Thyroid gland (tissue), 4 donors: ENCODE results near the gene GRIN3B.

Source experiments
- POLR2A ChIP-seq, 2 donors: fragments of 450-650 bp; IDR thresholded peaks; one replicate each; pipeline ENCODE4 v1.6.1; 2017; ENCODE audit warnings: antibody characterized with exemption in 2 of 2, mild to moderate bottlenecking in 2 of 2, moderate library complexity in 1 of 2
- TF ChIP-seq, protein P1 (sequence below), 6 experiments: fragments of 200-600 bp in 3 of 6; fragments of 450-650 bp in 3 of 6; sonication (generic) in 3 of 6; IDR thresholded peaks; one replicate each; pipeline ENCODE4 v1.5.1; 2016 to 2019; ENCODE audit warnings: antibody characterized with exemption in 6 of 6, mild to moderate bottlenecking in 2 of 6, inconsistent platforms in 1 of 6, moderate library complexity in 1 of 6

DNA sequence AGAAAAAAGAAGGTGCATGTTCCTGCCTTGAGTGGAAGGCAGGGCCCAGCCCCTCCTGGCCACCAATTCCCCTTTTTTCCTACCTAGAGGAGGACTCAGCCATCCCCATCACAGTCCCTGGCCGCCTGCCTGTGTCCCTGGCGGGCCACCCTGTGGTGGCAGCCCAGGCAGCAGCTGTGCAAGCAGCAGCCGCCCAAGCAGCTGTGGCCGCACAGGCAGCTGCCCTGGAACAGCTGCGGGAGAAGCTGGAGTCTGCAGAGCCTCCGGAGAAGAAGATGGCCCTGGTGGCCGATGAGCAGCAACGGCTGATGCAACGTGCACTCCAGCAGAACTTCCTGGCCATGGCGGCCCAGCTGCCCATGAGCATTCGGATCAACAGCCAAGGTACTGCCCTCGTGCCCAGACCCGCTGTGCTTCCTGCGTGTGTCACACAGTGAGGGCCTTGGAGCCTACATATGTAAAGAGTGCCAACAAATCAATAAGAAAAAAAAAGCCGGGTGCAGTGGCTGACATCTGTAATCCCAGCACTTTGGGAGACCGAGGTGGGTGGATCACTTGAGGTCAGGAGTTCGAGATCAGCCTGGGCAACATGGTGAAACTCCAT, 33.6 kb upstream of the GRIN3B start:
- TF ChIP-seq, protein P1, sequence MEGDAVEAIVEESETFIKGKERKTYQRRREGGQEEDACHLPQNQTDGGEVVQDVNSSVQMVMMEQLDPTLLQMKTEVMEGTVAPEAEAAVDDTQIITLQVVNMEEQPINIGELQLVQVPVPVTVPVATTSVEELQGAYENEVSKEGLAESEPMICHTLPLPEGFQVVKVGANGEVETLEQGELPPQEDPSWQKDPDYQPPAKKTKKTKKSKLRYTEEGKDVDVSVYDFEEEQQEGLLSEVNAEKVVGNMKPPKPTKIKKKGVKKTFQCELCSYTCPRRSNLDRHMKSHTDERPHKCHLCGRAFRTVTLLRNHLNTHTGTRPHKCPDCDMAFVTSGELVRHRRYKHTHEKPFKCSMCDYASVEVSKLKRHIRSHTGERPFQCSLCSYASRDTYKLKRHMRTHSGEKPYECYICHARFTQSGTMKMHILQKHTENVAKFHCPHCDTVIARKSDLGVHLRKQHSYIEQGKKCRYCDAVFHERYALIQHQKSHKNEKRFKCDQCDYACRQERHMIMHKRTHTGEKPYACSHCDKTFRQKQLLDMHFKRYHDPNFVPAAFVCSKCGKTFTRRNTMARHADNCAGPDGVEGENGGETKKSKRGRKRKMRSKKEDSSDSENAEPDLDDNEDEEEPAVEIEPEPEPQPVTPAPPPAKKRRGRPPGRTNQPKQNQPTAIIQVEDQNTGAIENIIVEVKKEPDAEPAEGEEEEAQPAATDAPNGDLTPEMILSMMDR (IDR thresholded peaks at IDR 0.05) = no peak
- TF ChIP-seq POLR2A (IDR thresholded peaks at IDR 0.05) = no peak
